ENCODE measurements around the gene LARP4B. TPM values are rescaled to one million over a fixed set of nuclear protein-coding genes. Genes with fewer than 3 reads are reported as not detected.
A peak's percentile ranks its signal among the peaks of the same experiment; 100 is the strongest.

Gene LARP4B
- total and polyA plus RNA-seq, 2 donors from 2014 or later, result 12.9 to 96.6 TPM

DNA sequence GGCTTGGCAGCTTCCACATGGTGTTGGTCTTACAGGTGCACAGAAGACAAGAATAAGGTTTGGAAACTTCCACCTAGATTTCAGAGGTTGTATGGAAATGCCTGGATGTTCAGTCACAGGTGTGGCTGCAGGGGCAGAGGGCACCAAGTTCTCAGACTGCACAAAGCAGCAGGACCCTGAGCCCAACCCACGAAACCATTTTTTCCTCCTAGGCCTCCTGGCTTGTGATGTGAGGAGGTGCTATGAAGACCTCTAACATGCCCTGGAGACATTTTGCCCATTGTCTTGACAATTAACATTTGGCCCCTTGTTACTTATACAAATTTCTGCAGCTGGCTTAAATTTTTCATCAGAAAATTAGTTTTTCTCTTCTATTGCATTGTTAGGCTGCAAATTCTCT lies 134.3 kb downstream of the LARP4B start:
- TF ChIP-seq, protein P1, sequence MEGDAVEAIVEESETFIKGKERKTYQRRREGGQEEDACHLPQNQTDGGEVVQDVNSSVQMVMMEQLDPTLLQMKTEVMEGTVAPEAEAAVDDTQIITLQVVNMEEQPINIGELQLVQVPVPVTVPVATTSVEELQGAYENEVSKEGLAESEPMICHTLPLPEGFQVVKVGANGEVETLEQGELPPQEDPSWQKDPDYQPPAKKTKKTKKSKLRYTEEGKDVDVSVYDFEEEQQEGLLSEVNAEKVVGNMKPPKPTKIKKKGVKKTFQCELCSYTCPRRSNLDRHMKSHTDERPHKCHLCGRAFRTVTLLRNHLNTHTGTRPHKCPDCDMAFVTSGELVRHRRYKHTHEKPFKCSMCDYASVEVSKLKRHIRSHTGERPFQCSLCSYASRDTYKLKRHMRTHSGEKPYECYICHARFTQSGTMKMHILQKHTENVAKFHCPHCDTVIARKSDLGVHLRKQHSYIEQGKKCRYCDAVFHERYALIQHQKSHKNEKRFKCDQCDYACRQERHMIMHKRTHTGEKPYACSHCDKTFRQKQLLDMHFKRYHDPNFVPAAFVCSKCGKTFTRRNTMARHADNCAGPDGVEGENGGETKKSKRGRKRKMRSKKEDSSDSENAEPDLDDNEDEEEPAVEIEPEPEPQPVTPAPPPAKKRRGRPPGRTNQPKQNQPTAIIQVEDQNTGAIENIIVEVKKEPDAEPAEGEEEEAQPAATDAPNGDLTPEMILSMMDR (IDR thresholded peaks at IDR 0.05; ENCODE audit: borderline replicate concordance, extremely low read depth, insufficient read depth), result no peak
- intact Hi-C loops (cut with DNase I), result no loop called here
- DNase-seq (no peak), FAIRE-seq (no peak)
- H3K9ac ChIP-seq (ENCODE audit: low read length in 3 of 3), result no peak overlapping the region
- H3K27me3 ChIP-seq (ENCODE audit: control insufficient read depth, insufficient read depth, low read length), result no peaks in the 10 kb centered on the region
- H3K4me1 ChIP-seq (ENCODE audit: control insufficient read depth in 2 of 3, insufficient read depth in 2 of 3, low read depth in 1 of 3, low read length in 3 of 3), result no peaks in the 10 kb centered on the region
- no peaks in the 10 kb centered on the region for H3K9me3 ChIP-seq (ENCODE audit: control insufficient read depth in 2 of 3, insufficient read depth in 1 of 3, low read length in 3 of 3)
- H3K27ac ChIP-seq (ENCODE audit: low read depth in 2 of 2, low read length in 2 of 2), result no peak overlapping the region
- H3K36me3 ChIP-seq (ENCODE audit: control insufficient read depth in 2 of 3, insufficient read depth in 3 of 3, low read length in 3 of 3), result no peaks in the 10 kb centered on the region
- no peak overlapping the region for H3K4me3 ChIP-seq (ENCODE audit: low read length in 3 of 3)

DNA sequence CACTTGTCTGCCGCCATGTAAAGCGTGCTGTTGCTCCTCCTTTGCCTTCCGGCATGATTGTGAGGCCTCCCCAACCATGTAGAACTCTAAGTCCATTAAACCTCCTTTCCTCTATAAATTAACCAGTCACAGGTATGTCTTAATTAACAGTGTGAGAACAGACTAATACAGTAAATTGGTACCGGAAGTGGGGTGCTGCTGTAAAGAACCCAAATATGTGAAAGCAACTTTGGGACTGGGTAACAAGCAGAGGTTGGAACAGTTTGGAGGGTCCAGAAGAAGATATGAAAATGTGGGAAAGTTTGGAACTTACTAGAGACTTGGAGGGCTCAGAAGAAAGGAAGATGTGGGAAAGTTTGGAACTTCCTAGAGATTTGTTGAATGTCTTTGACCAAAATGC lies 135.3 kb downstream of the LARP4B start:
- Histone ChIP-seq H3K4me3 (ENCODE audit: low read length in 3 of 3) (no peak overlapping the region), H3K9me3 (ENCODE audit: control insufficient read depth in 2 of 3, insufficient read depth in 1 of 3, low read length in 3 of 3) (peaks cover 0 to 2% (median 0%) of the 10 kb centered on the region in 3 donors), H3K9ac (ENCODE audit: low read length in 3 of 3) (no peak overlapping the region), H3K36me3 (ENCODE audit: control insufficient read depth in 2 of 3, insufficient read depth in 3 of 3, low read length in 3 of 3) (no peaks in the 10 kb centered on the region), H3K27ac (ENCODE audit: low read depth in 2 of 2, low read length in 2 of 2) (no peak overlapping the region), H3K4me1 (ENCODE audit: control insufficient read depth in 2 of 3, insufficient read depth in 2 of 3, low read depth in 1 of 3, low read length in 3 of 3) (no peaks in the 10 kb centered on the region), H3K27me3 (ENCODE audit: control insufficient read depth, insufficient read depth, low read length) (no peaks in the 10 kb centered on the region)
- intact Hi-C loops (cut with DNase I), result no loop called here
- no peak for FAIRE-seq
- TF ChIP-seq, protein P1 (IDR thresholded peaks at IDR 0.05; ENCODE audit: borderline replicate concordance, extremely low read depth, insufficient read depth), result no peak
- DNase-seq, result no peak

DNA sequence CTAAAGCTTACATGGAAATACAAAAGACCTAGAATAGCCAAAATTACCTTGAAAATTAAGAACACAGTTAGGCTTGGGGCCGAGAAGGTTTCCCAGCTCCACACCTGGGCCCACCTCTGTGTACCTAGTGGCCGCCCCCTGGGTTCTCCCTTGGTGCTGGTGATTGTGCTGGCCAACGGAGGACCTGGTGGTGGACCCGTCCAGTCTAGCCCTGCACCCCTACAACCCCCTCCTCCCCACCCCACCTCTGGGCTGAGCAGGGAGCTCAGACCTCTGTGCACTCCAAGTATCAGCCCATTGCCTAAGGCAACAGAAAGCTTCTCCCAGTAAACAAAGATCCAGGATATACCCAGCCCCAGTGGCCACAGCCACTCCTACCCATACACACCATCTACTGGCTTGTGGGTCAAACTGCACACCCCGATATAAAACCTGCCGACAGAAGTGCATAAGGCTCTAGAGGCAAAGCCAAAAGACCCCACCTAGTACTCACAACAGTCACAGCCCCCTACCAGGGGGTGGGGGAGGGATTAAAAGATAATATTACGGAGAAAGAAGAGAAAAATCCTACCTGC lies 137.0 kb downstream of the LARP4B start:
- no peaks in the 10 kb centered on the region for H3K36me3 ChIP-seq (ENCODE audit: control insufficient read depth in 2 of 3, insufficient read depth in 3 of 3, low read length in 3 of 3)
- DNase-seq (peak in 1 of 5 donors; percentile 34), FAIRE-seq (no peak)
- H3K27ac ChIP-seq (ENCODE audit: low read depth in 2 of 2, low read length in 2 of 2), result no peak overlapping the region
- H3K27me3 ChIP-seq (ENCODE audit: control insufficient read depth, insufficient read depth, low read length), result no peaks in the 10 kb centered on the region
- H3K9ac ChIP-seq (ENCODE audit: low read length in 3 of 3), result no peak overlapping the region
- no peak overlapping the region for H3K4me3 ChIP-seq (ENCODE audit: low read length in 3 of 3)
- H3K4me1 ChIP-seq (ENCODE audit: control insufficient read depth in 2 of 3, insufficient read depth in 2 of 3, low read depth in 1 of 3, low read length in 3 of 3), result peaks cover 0 to 4% (median 0%) of the 10 kb centered on the region in 3 donors
- H3K9me3 ChIP-seq (ENCODE audit: control insufficient read depth in 2 of 3, insufficient read depth in 1 of 3, low read length in 3 of 3), result peaks cover 0 to 2% (median 0%) of the 10 kb centered on the region in 3 donors
- TF ChIP-seq, protein P1 (IDR thresholded peaks at IDR 0.05; ENCODE audit: borderline replicate concordance, extremely low read depth, insufficient read depth), result peak; percentile 20
- intact Hi-C loops (cut with DNase I), result loop anchor here (5.0 kb wide), 1 partner anchor 282 kb away; no protein-coding TSS in a partner anchor

DNA sequence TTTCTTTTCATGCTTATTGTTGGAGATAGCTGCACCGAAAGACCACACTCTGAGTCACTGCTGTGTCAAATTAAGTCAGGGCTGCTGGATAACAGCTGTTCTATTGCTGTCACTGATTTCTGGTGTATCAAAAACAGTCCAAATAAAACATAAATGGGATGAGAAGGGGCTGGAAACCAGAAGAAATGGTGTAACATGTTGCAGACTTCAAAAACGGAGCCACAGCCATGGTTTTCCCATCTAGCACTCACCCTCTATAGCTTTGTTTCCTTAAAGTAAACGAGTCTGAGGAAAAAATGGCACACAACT lies 138.8 kb downstream of the LARP4B start:
- Histone ChIP-seq H3K27me3 (ENCODE audit: control insufficient read depth, insufficient read depth, low read length) (no peaks in the 10 kb centered on the region), H3K36me3 (ENCODE audit: control insufficient read depth in 2 of 3, insufficient read depth in 3 of 3, low read length in 3 of 3) (no peaks in the 10 kb centered on the region), H3K27ac (ENCODE audit: low read depth in 2 of 2, low read length in 2 of 2) (no peak overlapping the region), H3K9ac (ENCODE audit: low read length in 3 of 3) (no peak overlapping the region), H3K4me1 (ENCODE audit: control insufficient read depth in 2 of 3, insufficient read depth in 2 of 3, low read depth in 1 of 3, low read length in 3 of 3) (peaks cover 0 to 14% (median 0%) of the 10 kb centered on the region in 3 donors), H3K9me3 (ENCODE audit: control insufficient read depth in 2 of 3, insufficient read depth in 1 of 3, low read length in 3 of 3) (peaks cover 0 to 2% (median 0%) of the 10 kb centered on the region in 3 donors), H3K4me3 (ENCODE audit: low read length in 3 of 3) (no peak overlapping the region)
- intact Hi-C loops (cut with DNase I), result loop anchor here (5.0 kb wide), 1 partner anchor 280 kb away; no protein-coding TSS in a partner anchor
- FAIRE-seq (no peak), DNase-seq (peak in 1 of 5 donors; percentile 62)
- TF ChIP-seq, protein P1 (IDR thresholded peaks at IDR 0.05; ENCODE audit: borderline replicate concordance, extremely low read depth, insufficient read depth), result no peak

All from kidney (tissue), 14 donors.